ENCODE measurements around the gene NOX4.
"Not testable (repeated sequence)": the region's sequence is repeated elsewhere in the genome, so short reads cannot be mapped to it uniquely, and the experiment has no call there.

The NOX4 gene

DNA sequence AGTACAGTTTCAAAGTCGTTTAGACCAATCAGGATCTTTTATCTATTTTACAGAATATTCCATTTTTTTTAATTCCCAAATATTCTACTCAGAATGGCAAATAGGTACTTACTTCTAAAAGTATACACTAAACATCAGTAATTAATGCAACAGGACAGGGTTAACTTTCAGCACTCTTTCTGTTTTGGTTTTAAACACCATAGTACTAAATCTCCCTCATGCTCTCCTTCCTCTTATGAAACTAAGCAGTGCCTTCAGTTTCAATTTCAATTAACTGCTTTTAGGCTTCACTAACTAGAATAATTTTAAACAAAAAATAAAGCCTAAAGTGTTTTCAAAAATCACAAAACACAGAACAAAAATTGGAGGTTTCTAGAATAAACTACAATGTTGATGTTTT lies 57.9 kb downstream of the NOX4 start:
- TF ChIP-seq, protein P1, sequence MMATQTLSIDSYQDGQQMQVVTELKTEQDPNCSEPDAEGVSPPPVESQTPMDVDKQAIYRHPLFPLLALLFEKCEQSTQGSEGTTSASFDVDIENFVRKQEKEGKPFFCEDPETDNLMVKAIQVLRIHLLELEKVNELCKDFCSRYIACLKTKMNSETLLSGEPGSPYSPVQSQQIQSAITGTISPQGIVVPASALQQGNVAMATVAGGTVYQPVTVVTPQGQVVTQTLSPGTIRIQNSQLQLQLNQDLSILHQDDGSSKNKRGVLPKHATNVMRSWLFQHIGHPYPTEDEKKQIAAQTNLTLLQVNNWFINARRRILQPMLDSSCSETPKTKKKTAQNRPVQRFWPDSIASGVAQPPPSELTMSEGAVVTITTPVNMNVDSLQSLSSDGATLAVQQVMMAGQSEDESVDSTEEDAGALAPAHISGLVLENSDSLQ (IDR thresholded peaks at IDR 0.05) = no peak
- TF ChIP-seq FOXK2 (IDR thresholded peaks at IDR 0.05) (no peak), ZNF384 (IDR thresholded peaks at IDR 0.05) (no peak), ELF4 (IDR thresholded peaks at IDR 0.05) (no peak), LEF1 (IDR thresholded peaks at IDR 0.05; ENCODE audit: borderline replicate concordance) (no peak), L3MBTL2 (conservative IDR thresholded peaks at IDR 0.05) (no peak), SUZ12 (IDR thresholded peaks at IDR 0.05) (no peak), FOXM1 (IDR thresholded peaks at IDR 0.05; ENCODE audit: borderline replicate concordance) (no peak), CTBP1 (IDR thresholded peaks at IDR 0.05; ENCODE audit: borderline replicate concordance) (no peak), HDGF (IDR thresholded peaks at IDR 0.05; ENCODE audit: borderline replicate concordance) (no peak), FOXA1 (IDR thresholded peaks at IDR 0.05) (no peak), TARDBP (IDR thresholded peaks at IDR 0.05) (no peak)
- CTCF ChIA-PET = no interaction called here
- POLR2A ChIA-PET = no interaction called here
- no peak for DNase-seq (ENCODE audit: extremely low spot score)

DNA sequence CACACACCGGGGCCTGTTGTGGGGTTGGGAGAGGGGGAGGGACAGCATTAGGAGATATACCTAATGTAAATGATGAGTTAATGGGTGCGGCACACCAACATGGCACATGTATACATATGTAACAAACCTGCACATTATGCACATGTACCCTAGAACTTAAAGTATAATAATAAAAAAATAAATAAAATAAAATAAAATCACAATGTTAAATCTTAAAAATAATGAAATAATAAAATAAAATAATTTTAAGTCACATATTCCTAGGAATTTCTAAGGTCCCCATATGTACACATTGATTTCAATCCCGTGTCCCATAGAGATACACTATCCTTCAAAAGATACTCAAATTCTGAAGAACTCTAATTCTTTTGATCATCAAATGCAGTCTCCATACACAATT lies 59.0 kb downstream of the NOX4 start:
- DNase-seq (ENCODE audit: extremely low spot score); POLR2A ChIA-PET; CTCF ChIA-PET: not testable (repeated sequence)

DNA sequence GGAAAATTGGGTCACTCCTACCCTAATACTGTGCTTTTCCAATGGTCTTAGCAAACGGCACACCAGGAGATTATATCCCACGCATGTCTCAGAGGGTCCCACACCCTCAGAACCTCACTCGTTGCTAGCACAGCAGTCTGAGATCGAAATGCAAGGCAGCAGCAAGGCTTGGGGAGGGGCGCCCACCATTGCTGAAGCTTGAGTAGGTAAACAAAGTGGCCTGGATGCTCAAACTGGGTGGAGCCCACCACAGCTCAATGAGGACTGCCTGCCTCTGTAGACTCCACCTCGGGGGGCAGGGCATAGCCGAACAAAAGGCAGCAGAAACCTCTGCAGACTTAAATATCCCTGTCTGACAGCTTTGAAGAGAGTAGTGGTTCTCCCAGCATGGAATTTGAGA lies 64.7 kb downstream of the NOX4 start:
- POLR2A ChIA-PET; CTCF ChIA-PET; DNase-seq (ENCODE audit: extremely low spot score): not testable (repeated sequence)

DNA sequence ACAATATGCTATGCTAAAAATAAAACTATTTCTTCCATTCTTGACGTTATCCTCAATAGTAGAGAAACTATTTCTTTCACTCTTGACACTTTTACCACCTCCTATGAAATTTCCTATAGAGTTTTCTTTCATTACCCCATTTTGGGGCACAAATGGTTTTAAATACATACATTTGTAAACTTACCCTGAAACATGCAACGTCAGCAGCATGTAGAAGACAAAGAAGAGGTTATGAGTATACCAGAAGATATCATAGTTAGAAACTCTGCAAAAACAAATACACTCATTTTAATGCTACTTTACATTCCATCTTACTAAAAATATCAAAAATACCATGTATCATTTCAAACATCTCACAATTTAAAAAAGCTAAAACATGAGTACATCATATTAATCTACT lies 69.5 kb downstream of the NOX4 start:
- POLR2A ChIA-PET = no interaction called here
- CTCF ChIA-PET = no interaction called here
- no peak for TF ChIP-seq SP1 (IDR thresholded peaks at IDR 0.05)
- no peak for TF ChIP-seq FOXM1 (IDR thresholded peaks at IDR 0.05; ENCODE audit: borderline replicate concordance)
- no peak for TF ChIP-seq ELF4 (IDR thresholded peaks at IDR 0.05)
- TF ChIP-seq, protein P1 (IDR thresholded peaks at IDR 0.05) = no peak
- no peak for TF ChIP-seq ZNF384 (IDR thresholded peaks at IDR 0.05)
- no peak for TF ChIP-seq NFRKB (IDR thresholded peaks at IDR 0.05)
- no peak for TF ChIP-seq LEF1 (IDR thresholded peaks at IDR 0.05; ENCODE audit: borderline replicate concordance)
- no peak for TF ChIP-seq HDGF (IDR thresholded peaks at IDR 0.05; ENCODE audit: borderline replicate concordance)
- no peak for TF ChIP-seq FOXA1 (IDR thresholded peaks at IDR 0.05)
- DNase-seq (ENCODE audit: extremely low spot score) = no peak

DNA sequence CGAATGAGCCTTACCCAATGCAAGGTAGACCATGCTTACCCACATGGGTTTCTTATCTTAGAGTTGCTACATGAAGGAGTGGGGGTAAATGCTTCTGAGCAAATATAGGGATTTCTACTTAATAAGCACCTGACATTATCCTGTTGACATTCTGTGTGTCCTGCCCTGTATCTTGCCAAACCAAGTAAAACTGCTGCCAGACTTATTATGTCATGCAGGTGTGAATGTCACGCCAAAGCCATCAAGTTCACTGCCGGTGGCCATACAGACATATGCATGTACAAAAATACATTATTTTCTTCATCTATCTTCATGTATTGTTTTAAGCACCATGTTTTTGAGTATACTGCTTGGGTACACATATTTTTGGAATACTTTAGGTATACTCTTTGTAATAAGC lies 70.2 kb downstream of the NOX4 start:
- ChIA-PET POLR2A (no interaction called here), CTCF (no interaction called here)
- TF ChIP-seq, protein P1 (IDR thresholded peaks at IDR 0.05) = no peak
- no peak for TF ChIP-seq FOXK2 (IDR thresholded peaks at IDR 0.05)
- TF ChIP-seq BHLHE40 (IDR thresholded peaks at IDR 0.05; ENCODE audit: borderline replicate concordance) = no peak
- no peak for TF ChIP-seq NFRKB (IDR thresholded peaks at IDR 0.05)
- no peak for TF ChIP-seq ZNF384 (IDR thresholded peaks at IDR 0.05)
- no peak for TF ChIP-seq LEF1 (IDR thresholded peaks at IDR 0.05; ENCODE audit: borderline replicate concordance)
- TF ChIP-seq CTBP1 (IDR thresholded peaks at IDR 0.05; ENCODE audit: borderline replicate concordance) = no peak
- no peak for TF ChIP-seq ARNT (IDR thresholded peaks at IDR 0.05)
- TF ChIP-seq L3MBTL2 (conservative IDR thresholded peaks at IDR 0.05) = no peak
- TF ChIP-seq FOXA1 (IDR thresholded peaks at IDR 0.05) = no peak
- no peak for DNase-seq (ENCODE audit: extremely low spot score)

DNA sequence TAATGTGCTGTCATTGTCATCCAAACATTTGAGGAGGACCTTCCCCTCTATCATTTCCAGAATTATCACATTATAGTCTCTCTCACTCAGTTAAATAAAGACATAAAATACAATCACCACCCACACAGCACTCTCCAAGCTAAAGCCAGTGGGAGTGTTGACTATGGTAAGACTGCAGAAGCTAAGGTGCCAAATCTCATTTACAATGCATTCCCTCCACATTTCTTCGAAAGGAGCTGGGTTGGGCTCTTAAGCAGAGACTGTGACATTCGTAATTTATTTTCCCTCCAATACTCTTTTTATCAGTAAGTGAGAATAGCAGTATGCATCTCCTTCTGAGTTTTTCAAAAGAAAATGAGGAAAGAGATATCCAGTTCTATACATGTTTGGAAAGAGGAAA lies 74.2 kb downstream of the NOX4 start:
- ChIA-PET POLR2A (no interaction called here), CTCF (no interaction called here)
- no peak for DNase-seq (ENCODE audit: extremely low spot score)
- TF ChIP-seq ELF4 (IDR thresholded peaks at IDR 0.05) (no peak), ZNF384 (IDR thresholded peaks at IDR 0.05) (no peak), HDGF (IDR thresholded peaks at IDR 0.05; ENCODE audit: borderline replicate concordance) (no peak), SP1 (IDR thresholded peaks at IDR 0.05) (no peak), SUZ12 (IDR thresholded peaks at IDR 0.05) (no peak), CTBP1 (IDR thresholded peaks at IDR 0.05; ENCODE audit: borderline replicate concordance) (no peak), BHLHE40 (IDR thresholded peaks at IDR 0.05; ENCODE audit: borderline replicate concordance) (no peak), FOXK2 (IDR thresholded peaks at IDR 0.05) (no peak), LEF1 (IDR thresholded peaks at IDR 0.05; ENCODE audit: borderline replicate concordance) (no peak), L3MBTL2 (conservative IDR thresholded peaks at IDR 0.05) (no peak), FOXM1 (IDR thresholded peaks at IDR 0.05; ENCODE audit: borderline replicate concordance) (no peak), FOXA1 (IDR thresholded peaks at IDR 0.05) (no peak), NFRKB (IDR thresholded peaks at IDR 0.05) (no peak), TARDBP (IDR thresholded peaks at IDR 0.05) (no peak), ARNT (IDR thresholded peaks at IDR 0.05) (no peak)
- TF ChIP-seq, protein P1 (IDR thresholded peaks at IDR 0.05) = no peak

DNA sequence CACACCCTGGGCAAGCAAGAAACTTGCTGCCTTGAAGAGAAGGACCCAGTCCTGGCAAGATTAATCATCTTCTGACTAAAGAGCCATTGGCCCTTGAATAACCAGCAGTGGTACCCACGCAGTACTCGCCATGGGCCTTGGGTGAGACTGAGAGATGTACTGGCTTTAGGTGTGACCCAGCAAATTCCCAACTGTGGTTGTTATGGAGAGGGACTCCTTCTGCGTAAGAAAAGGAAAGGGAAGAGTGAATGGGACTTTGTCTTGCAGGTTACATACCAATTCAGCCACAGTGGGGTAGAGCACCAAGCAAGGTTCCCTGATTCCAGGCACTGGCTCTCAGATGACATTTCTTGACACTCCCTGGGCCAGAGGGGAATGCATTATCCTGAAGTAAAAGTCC lies 80.1 kb downstream of the NOX4 start:
- POLR2A ChIA-PET; CTCF ChIA-PET; DNase-seq (ENCODE audit: extremely low spot score): not testable (repeated sequence)

DNA sequence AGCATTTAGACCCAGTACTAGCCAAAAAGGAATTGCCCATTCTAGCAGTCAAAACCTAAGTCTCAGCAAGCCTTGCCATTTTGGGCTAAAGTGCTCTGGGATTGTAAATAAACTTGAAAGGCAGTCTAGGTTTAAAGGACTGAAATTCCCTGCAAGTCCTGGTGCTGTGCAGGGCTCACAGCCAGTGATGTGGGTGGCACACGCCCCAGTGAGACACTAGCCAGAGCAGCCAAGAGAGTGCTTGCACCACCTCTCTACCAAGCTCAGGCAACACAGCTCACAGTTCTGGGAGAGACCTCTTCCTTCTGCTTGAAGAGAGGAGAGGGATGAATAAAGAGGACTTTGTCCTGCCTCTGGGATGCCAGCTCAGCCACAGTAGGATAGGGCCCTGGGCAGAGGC lies 80.5 kb downstream of the NOX4 start:
- POLR2A ChIA-PET; DNase-seq (ENCODE audit: extremely low spot score); CTCF ChIA-PET: not testable (repeated sequence)

DNA sequence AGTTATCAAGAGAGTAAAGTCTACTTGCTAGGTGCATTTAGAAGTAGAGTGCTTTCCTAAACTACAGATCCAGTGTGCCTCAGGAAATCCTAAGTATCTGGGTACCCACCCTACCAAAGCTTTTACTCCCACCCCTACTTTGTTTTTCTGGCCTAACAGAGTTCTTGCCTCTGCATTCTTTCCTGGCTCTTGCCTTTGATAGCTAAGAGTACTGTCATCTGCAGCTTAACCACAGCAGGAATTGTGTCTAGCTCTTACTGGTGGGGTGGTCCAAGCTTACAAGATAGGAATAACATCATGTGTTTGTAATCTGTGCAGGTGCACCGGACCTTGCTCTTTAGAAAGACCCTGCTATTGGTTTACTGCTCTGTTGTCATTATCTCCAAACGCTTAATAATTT lies 82.7 kb downstream of the NOX4 start:
- DNase-seq (ENCODE audit: extremely low spot score); CTCF ChIA-PET; POLR2A ChIA-PET: not testable (repeated sequence)
